A673 (cell line): ENCODE measurements around the gene ZFP62. TPM values are rescaled to one million over a fixed set of nuclear protein-coding genes. Genes with fewer than 3 reads are reported as not detected.
"Not testable (repeated sequence)": the region's sequence is repeated elsewhere in the genome, so short reads cannot be mapped to it uniquely, and the experiment has no call there.

Experiments
- BruUV-seq: library from RNA; stranded (reverse); fragments of 400-500 nt; replicated peaks from 2 replicates; lab custom pipeline; 2021; lab: Mats Ljungman, UMichigan
- CTCF ChIA-PET: fragments of 300-600 bp; sonication (Branson Sonifier 250); formaldehyde crosslinking; loops from one replicate; lab custom pipeline; 2022; ENCODE audit warnings: antibody characterized with exemption; lab: Charles Lee
- POLR2A ChIA-PET: fragments of 300-600 bp; sonication (Branson Sonifier 250); formaldehyde crosslinking; loops from one replicate; lab custom pipeline; 2022; ENCODE audit warnings: antibody characterized with exemption; ENCODE audit not compliant: low non-redundant PET; lab: Charles Lee
- DNase-seq: peaks from one replicate; pipeline ENCODE4 v3.0.0-alpha.2; 2015; ENCODE audit warnings: low spot score
- H3K27ac ChIP-seq: fragments of 200-600 bp; sonication (generic); 2 replicates; pipeline ENCODE4 v1.5.1; 2016; ENCODE audit warnings: mixed run types, low read depth, mild to moderate bottlenecking, mixed read lengths, antibody characterized with exemption, low read length; ENCODE audit not compliant: poor library complexity, severe bottlenecking
- H3K27me3 ChIP-seq: fragments of 200-600 bp; sonication (generic); replicated peaks from 2 replicates; pipeline ENCODE4 v1.6.1; 2017; ENCODE audit warnings: mixed run types, low read depth, mild to moderate bottlenecking, mixed read lengths, antibody characterized with exemption, low read length; ENCODE audit not compliant: insufficient read depth, poor library complexity
- H3K36me3 ChIP-seq: fragments of 200-600 bp; sonication (generic); 2 replicates; pipeline ENCODE4 v1.6.1; 2016; ENCODE audit warnings: mixed run types, mild to moderate bottlenecking, mixed read lengths, antibody characterized with exemption, low read length; ENCODE audit not compliant: insufficient read depth, poor library complexity, severe bottlenecking
- H3K4me1 ChIP-seq: fragments of 200-600 bp; sonication (generic); 2 replicates; pipeline ENCODE4 v1.6.1; 2017; ENCODE audit warnings: mixed run types, mild to moderate bottlenecking, mixed read lengths, antibody characterized with exemption, low read length; ENCODE audit not compliant: insufficient read depth, poor library complexity, severe bottlenecking
- H3K4me3 ChIP-seq: fragments of 200-600 bp; sonication (generic); 2 replicates; pipeline ENCODE4 v1.5.1; 2016; ENCODE audit warnings: low read depth, mixed run types, mild to moderate bottlenecking, mixed read lengths, low read length; ENCODE audit not compliant: poor library complexity, severe bottlenecking
- H3K9me3 ChIP-seq: fragments of 200-600 bp; sonication (generic); 2 replicates; pipeline ENCODE4 v1.6.1; 2016; ENCODE audit warnings: mixed run types, low read depth, mild to moderate bottlenecking, mixed read lengths, antibody characterized with exemption, low read length; ENCODE audit not compliant: poor library complexity, severe bottlenecking
- CTCF ChIP-seq: fragments of 300-800, 200-600 bp; sonication (generic); conservative IDR thresholded peaks from 2 replicates; pipeline ENCODE4 v1.5.1; 2017; ENCODE audit warnings: low read depth, mild to moderate bottlenecking, antibody characterized with exemption, low read length, moderate library complexity, mixed read lengths
- EZH2 ChIP-seq: fragments of 200-600 bp; sonication (generic); IDR thresholded peaks from 2 replicates; pipeline ENCODE4 v1.6.1; 2017; ENCODE audit warnings: borderline replicate concordance, low read depth, mild to moderate bottlenecking, mixed read lengths, antibody characterized with exemption, low read length; ENCODE audit not compliant: poor library complexity, severe bottlenecking
- intact Hi-C: fragments of 100-400 bp; cut with micrococcal nuclease; formaldehyde crosslinking; loops from one replicate; pipeline ENCODE4 v1.10.0; 2022; ENCODE audit not compliant: unreplicated experiment
- total RNA-seq: library from RNA; stranded (reverse); gene quantifications from 2 replicates; pipeline ENCODE4 v1.2.3, GENCODE V29; 2021

The ZFP62 gene
- total RNA-seq, 1 experiment from 2014 or later, result 28.7 TPM

GRCh38 chr5:180889381-180889780 lies 28.3 kb upstream of the ZFP62 start:
- H3K4me3 ChIP-seq, result no peak overlapping the region
- H3K9me3 ChIP-seq, result no peaks in the 10 kb centered on the region
- no peak overlapping the region for H3K27ac ChIP-seq
- CTCF ChIA-PET, result no interaction called here
- H3K36me3 ChIP-seq, result no peaks in the 10 kb centered on the region
- no peak for DNase-seq
- peaks cover 15% of the 10 kb centered on the region for H3K27me3 ChIP-seq
- H3K4me1 ChIP-seq, result no peaks in the 10 kb centered on the region
- no peak for TF ChIP-seq EZH2
- no peak for TF ChIP-seq CTCF
- POLR2A ChIA-PET, result no interaction called here
- BruUV-seq, result no TSS peak
- intact Hi-C loops, result no loop called here

GRCh38 chr5:180885845-180886529 lies 24.9 kb upstream of the ZFP62 start:
- CTCF ChIA-PET, intact Hi-C loops, DNase-seq, H3K36me3 ChIP-seq, BruUV-seq, H3K27me3 ChIP-seq, H3K27ac ChIP-seq, H3K4me3 ChIP-seq, H3K4me1 ChIP-seq, POLR2A ChIA-PET, H3K9me3 ChIP-seq: not testable (repeated sequence)

- ChIA-PET CTCF (no interaction called here), POLR2A (no interaction called here)
- TF ChIP-seq CTCF (no peak), EZH2 (no peak)
- Histone ChIP-seq H3K27ac (no peak overlapping the region), H3K36me3 (no peaks in the 10 kb centered on the region), H3K9me3 (no peaks in the 10 kb centered on the region), H3K27me3 (no peaks in the 10 kb centered on the region), H3K4me3 (no peak overlapping the region), H3K4me1 (no peaks in the 10 kb centered on the region)
- intact Hi-C loops, result no loop called here
- no TSS peak for BruUV-seq
- no peak for DNase-seq
Observed at GRCh38 chr5:180875860-180876426, 14.9 kb upstream of the ZFP62 start.
